Adrenal gland (tissue), 19 donors: ENCODE measurements around the gene TEX52. TPM values are rescaled to one million over a fixed set of nuclear protein-coding genes. Genes with fewer than 3 reads are reported as not detected.

Experiments
- DNase-seq, 7 donors: peaks; one replicate each; pipeline ENCODE4 v3.0.0-alpha.2; 2019 to 2020
- H3K27ac ChIP-seq, 5 donors: fragments of 200-600 bp; sonication (generic) in 4 of 5; 1 replicate in 3 of 5; 2 replicates in 2 of 5; pipeline versions ENCODE4 v1.5.1 to v1.8.0; 2016 to 2020; ENCODE audit warnings: mild to moderate bottlenecking in 1 of 5
- H3K27me3 ChIP-seq: fragments of 200-600 bp; 2 replicates; pipeline ENCODE4 v1.8.0; 2021
- H3K36me3 ChIP-seq, 2 donors: fragments of 200-600 bp; replicated peaks in 1 of 2; 1 replicate in 1 of 2; 2 replicates in 1 of 2; pipeline versions ENCODE4 v1.5.1 to v1.8.0; 2018 to 2022
- H3K4me1 ChIP-seq, 2 donors: fragments of 200-600 bp; replicated peaks in 1 of 2; 1 replicate in 1 of 2; 2 replicates in 1 of 2; pipeline versions ENCODE4 v1.5.1 to v1.8.0; 2018 to 2021
- H3K4me3 ChIP-seq, 4 donors: fragments of 200-600 bp; sonication (generic) in 3 of 4; one replicate each; pipeline ENCODE4 v1.5.1; 2016 to 2018
- H3K9me3 ChIP-seq, 3 donors: fragments of 200-600 bp; sonication (generic) in 1 of 3; replicated peaks in 1 of 3; 1 replicate in 2 of 3; 2 replicates in 1 of 3; pipeline versions ENCODE4 v1.5.1 to v1.8.0; 2016 to 2021
- POLR2A ChIP-seq, 2 donors: fragments of 450-650 bp; IDR thresholded peaks; one replicate each; pipeline ENCODE4 v1.6.1; 2017; ENCODE audit warnings: antibody characterized with exemption in 2 of 2, mild to moderate bottlenecking in 2 of 2, moderate library complexity in 1 of 2
- WGBS, 4 donors: extraction: QIAGEN DNeasy Blood & Tissue Kit in 2 of 4; methylation state at CpG; one replicate each; pipeline versions ENCODE4 v1.1.5 to v1.1.7; 2013 to 2017; 5-methylcytosine and 5-hydroxymethylcytosine counted together
- intact Hi-C, 2 donors: fragments of 100-400 bp; cut with DNase I; formaldehyde crosslinking; loops; one replicate each; pipeline versions ENCODE4 v1.14.1 to v1.15.0; 2022 to 2023
- long read RNA-seq, 10 donors: library from polyadenylated mRNA in 3 of 10; unstranded in 2 of 10; stranded (forward) in 1 of 10; transcript quantifications; one replicate each; pipeline ENCODE4 v2.0.0 and lab custom pipeline, GENCODE V29; 2021 to 2026
- polyA plus RNA-seq, 3 donors: library from polyadenylated mRNA; stranded (reverse); fragments of 200-250 nt in 2 of 3; fragments of 350-450 nt in 1 of 3; fragmentation: Illumina TruSeq in 1 of 3; extraction: RNeasy Lipid Tissue Mini Kit (QIAGEN cat#74804) in 1 of 3; gene quantifications; one replicate each; pipeline ENCODE4 v1.2.3, GENCODE V29; 2013 to 2014
- total RNA-seq, 9 donors: library from RNA; depleted of rRNA in 4 of 9; stranded (reverse); fragments of >200 nt in 4 of 9; fragments of 120-200 nt in 1 of 9; fragmentation: NEBNext Ultra II Directional in 1 of 9; extraction: Animal tissue kit (Norgen Biotek cat#: 25700) in 1 of 9; gene quantifications; one replicate each; pipeline versions ENCODE4 v1.1.0 to v1.2.4, GENCODE V29; 2013 to 2023
- TF ChIP-seq, protein P1 (sequence below), 6 experiments: fragments of 450-650 bp in 4 of 6; fragments of 200-600 bp in 2 of 6; sonication (generic) in 1 of 6; IDR thresholded peaks; 1 replicate in 5 of 6; 2 replicates in 1 of 6; pipeline versions ENCODE4 v1.5.1 to v1.8.0; 2016 to 2021; ENCODE audit warnings: antibody characterized with exemption in 6 of 6, mild to moderate bottlenecking in 2 of 6, moderate library complexity in 1 of 6
- donor health status: healthy with polysubstance abuse.
- donor health status: Bipolar disorder and iron deficiency.
- donor health status: DM: yes; HTN: yes; CAD: no.
- donor health status: DM: no; HTN: no; CAD: no.
- donor health status: DM: no; HTN: no; CAD: no.
- donor health status: DM: yes; HTN: yes; CAD: no.

TEX52 gene
- total RNA-seq (not detected), polyA plus RNA-seq (not detected)
- long read RNA-seq, donor 1: 0 reads
- long read RNA-seq, donor 2: 0 reads
- long read RNA-seq, donor 3: 0 reads
- long read RNA-seq, donor 4, partial matches to known transcripts: 0 of 1 reads
- long read RNA-seq, donor 4, other reads (novel, unspliced or antisense): 1 of 1 reads
- long read RNA-seq, donor 5: 0 reads
- long read RNA-seq, donor 6: 0 reads
- long read RNA-seq, donor 7: 0 reads
- long read RNA-seq, donor 8: 0 reads
- long read RNA-seq, donor 9: 0 reads
- long read RNA-seq, donor 10: 0 reads

DNA sequence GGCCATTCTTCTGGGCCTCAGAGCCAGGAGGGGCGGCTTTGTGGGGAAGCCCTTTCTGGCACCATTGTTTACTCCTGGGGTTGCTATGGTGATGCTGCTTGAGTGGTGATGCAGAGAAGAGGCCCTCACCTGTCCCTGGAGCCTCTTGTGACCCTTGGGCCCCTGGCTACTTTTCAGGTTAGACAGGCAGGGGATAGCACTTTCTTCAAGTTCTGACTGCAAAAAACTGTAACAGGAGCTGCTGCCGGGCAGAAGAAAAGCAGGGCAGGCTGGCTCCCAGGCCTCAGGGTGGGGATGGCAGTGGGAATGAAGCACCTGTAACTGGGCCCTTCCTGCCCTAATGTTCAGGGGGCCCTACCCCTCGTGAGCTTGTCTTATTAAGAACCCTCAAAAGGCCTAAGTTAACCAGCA is at the start of gene TEX52:
Gene TEX52 (minus strand): TSS at position 19 of the 411 bp plus-strand sequence. CDS start 13 bp downstream, at position 6.
- DNase-seq: no peak
- Histone ChIP-seq H3K36me3 (no peaks in the 10 kb centered on the region), H3K27ac (peak within 1 kb of the TSS in 1 of 5 donors; percentile 78), H3K4me3 (no peak within 1 kb of the TSS), H3K4me1 (no peaks in the 10 kb centered on the region), H3K9me3 (no peaks in the 10 kb centered on the region), H3K27me3 (no peaks in the 10 kb centered on the region)
- intact Hi-C loops: loop anchor here in 1 of 2 donors (10.0 kb wide), 2 partner anchors 88 to 188 kb away; no protein-coding TSS in a partner anchor
- TF ChIP-seq POLR2A (IDR thresholded peaks at IDR 0.05): no peak
- TF ChIP-seq, protein P1, sequence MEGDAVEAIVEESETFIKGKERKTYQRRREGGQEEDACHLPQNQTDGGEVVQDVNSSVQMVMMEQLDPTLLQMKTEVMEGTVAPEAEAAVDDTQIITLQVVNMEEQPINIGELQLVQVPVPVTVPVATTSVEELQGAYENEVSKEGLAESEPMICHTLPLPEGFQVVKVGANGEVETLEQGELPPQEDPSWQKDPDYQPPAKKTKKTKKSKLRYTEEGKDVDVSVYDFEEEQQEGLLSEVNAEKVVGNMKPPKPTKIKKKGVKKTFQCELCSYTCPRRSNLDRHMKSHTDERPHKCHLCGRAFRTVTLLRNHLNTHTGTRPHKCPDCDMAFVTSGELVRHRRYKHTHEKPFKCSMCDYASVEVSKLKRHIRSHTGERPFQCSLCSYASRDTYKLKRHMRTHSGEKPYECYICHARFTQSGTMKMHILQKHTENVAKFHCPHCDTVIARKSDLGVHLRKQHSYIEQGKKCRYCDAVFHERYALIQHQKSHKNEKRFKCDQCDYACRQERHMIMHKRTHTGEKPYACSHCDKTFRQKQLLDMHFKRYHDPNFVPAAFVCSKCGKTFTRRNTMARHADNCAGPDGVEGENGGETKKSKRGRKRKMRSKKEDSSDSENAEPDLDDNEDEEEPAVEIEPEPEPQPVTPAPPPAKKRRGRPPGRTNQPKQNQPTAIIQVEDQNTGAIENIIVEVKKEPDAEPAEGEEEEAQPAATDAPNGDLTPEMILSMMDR (IDR thresholded peaks at IDR 0.05): no peak
- WGBS, 4 donors: 88 to 100% (median 91%) methylated on average over 2 to 3 of the region's 3 CpGs

DNA sequence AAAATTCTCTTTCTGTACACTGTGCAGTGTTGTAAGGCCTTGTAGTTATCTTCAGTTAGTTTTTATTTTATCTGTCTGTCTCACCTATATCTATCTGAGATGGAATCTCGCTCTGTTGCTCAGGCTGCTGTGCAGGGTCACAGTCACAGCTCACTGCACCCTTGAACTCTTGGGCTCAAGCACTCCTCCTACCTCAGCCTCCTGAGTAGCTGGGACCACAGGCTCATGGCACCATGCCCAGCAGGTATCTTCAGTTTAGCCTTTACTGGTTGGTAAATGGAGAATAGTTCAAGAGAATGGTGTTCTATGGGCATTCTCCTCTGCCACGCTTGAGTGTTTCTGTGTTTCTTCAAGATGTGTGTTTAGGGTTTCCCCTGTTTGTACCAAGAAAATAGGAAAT is 47.4 kb upstream of the TEX52 start:
- no peaks in the 10 kb centered on the region for H3K36me3 ChIP-seq
- WGBS, 4 donors: 71 to 83% (median 80%) methylated on average over 2 of the region's 2 CpGs
- no peak for TF ChIP-seq POLR2A (IDR thresholded peaks at IDR 0.05)
- TF ChIP-seq, protein P1 (IDR thresholded peaks at IDR 0.05): no peak
- intact Hi-C loops: no loop called here
- H3K9me3 ChIP-seq: no peaks in the 10 kb centered on the region
- no peak for DNase-seq
- H3K4me1 ChIP-seq: peaks cover 0 to 9% of the 10 kb centered on the region in 2 donors
- H3K27me3 ChIP-seq: no peaks in the 10 kb centered on the region
- H3K4me3 ChIP-seq: no peak overlapping the region
- H3K27ac ChIP-seq: no peak overlapping the region

DNA sequence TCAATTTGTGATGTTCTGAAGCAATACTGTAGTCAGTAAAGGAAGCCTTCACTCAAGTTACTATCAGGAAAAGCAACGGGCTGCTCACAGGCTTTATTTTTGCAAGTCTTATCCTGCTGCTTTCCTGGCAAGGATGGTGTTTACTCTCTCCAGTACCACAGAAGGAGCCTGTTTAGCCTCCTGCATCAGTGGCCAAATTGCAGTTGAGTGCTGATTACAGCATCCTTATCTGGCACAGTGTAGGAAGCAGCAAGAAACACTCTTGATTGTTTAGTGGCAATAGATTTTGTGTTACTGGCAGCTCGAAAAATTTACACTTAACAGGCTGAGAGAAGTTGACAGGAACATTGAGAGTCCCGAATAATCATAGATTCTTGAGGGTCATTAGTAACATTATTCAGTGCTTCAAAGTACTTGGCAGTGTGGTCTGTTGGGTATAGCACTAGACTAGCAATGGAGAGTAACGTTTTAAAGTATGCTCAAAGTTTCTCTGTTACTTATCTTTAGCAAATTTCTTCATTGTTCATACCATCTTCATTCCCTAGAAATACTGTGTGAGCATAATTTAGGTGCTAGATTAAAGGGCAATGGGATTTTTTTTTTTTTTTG is 45.5 kb upstream of the TEX52 start:
- TF ChIP-seq, protein P1 (IDR thresholded peaks at IDR 0.05): no peak
- H3K9me3 ChIP-seq: no peaks in the 10 kb centered on the region
- H3K4me1 ChIP-seq: peaks cover 0 to 9% of the 10 kb centered on the region in 2 donors
- WGBS, 4 donors: 33 to 40% (median 37%) methylated on average over 4 of the region's 4 CpGs
- intact Hi-C loops: no loop called here
- peak overlapping the region in 1 of 5 donors; percentile 20 for H3K27ac ChIP-seq
- H3K27me3 ChIP-seq: no peaks in the 10 kb centered on the region
- peak in 2 of 7 donors; percentile 22 to 25 for DNase-seq
- H3K4me3 ChIP-seq: no peak overlapping the region
- H3K36me3 ChIP-seq: no peaks in the 10 kb centered on the region

DNA sequence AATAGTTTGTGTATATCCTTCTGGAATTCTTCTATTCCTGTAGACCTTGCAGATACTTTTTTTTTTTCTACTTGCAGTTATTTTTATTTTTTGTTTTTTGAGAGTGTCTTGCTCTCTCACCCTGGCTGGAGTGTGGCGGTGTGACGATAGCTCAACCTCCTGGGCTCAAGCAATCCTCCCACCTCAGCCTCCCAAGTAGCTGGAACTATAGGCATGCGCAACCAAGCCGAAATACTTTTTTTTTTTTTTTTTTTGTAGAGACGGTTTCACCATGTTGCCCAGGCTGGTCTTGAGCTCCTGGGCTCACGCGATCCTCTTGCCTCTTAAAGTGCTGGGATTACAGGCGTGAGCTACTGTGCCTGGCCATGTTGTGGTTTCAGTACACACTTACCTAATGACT is 43.8 kb upstream of the TEX52 start:
- no peaks in the 10 kb centered on the region for H3K9me3 ChIP-seq
- intact Hi-C loops: no loop called here
- no peaks in the 10 kb centered on the region for H3K36me3 ChIP-seq
- H3K27me3 ChIP-seq: no peaks in the 10 kb centered on the region
- peaks cover 0 to 15% of the 10 kb centered on the region in 2 donors for H3K4me1 ChIP-seq
- H3K4me3 ChIP-seq: no peak overlapping the region
- no peak for DNase-seq
- H3K27ac ChIP-seq: no peak overlapping the region
- WGBS, 4 donors: 94 to 97% (median 95%) methylated on average over 8 of the region's 8 CpGs
- TF ChIP-seq, protein P1 (IDR thresholded peaks at IDR 0.05): no peak
- TF ChIP-seq POLR2A (IDR thresholded peaks at IDR 0.05): no peak
